Colon (tissue), 2 donors: Measurements from ENCODE around the gene SLC44A1.
"Not testable (repeated sequence)": the region's sequence is repeated elsewhere in the genome, so short reads cannot be mapped to it uniquely, and the experiment has no call there.

ENCODE experiments used
- FAIRE-seq: peaks from 2 replicates; lab custom pipeline; 2012; peaks lifted over from hg19 to GRCh38; lab: Jason Lieb, UNC
- donor health status: control.
- donor health status: control.

SLC44A1 gene

DNA sequence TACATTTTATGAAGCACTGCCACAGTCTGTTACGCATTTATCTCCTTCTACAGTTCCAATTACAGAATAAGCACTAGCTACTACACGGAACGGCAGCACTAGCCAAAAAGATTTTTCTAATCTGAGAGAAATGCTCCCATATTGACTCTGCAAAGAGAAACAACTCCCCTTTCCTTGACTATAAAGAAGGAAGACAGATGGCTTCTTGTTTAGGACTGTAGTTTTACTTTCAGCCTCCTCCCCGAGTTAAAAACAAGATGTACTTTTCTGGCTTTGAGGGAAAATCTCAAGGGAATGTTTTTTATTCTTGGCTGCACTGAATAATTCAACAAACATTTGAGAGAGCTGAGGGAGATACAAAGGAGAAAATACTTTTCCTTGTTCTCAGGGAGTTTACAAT, 1.9 kb upstream of the SLC44A1 start:
- no peak for FAIRE-seq

GRCh38 chr9:105243015-105243686, 1.3 kb upstream of the SLC44A1 start:
- no peak for FAIRE-seq

- FAIRE-seq = no peak
These were observed 230 bp downstream of the SLC44A1 start for GRCh38 chr9:105244734-105245028.

DNA sequence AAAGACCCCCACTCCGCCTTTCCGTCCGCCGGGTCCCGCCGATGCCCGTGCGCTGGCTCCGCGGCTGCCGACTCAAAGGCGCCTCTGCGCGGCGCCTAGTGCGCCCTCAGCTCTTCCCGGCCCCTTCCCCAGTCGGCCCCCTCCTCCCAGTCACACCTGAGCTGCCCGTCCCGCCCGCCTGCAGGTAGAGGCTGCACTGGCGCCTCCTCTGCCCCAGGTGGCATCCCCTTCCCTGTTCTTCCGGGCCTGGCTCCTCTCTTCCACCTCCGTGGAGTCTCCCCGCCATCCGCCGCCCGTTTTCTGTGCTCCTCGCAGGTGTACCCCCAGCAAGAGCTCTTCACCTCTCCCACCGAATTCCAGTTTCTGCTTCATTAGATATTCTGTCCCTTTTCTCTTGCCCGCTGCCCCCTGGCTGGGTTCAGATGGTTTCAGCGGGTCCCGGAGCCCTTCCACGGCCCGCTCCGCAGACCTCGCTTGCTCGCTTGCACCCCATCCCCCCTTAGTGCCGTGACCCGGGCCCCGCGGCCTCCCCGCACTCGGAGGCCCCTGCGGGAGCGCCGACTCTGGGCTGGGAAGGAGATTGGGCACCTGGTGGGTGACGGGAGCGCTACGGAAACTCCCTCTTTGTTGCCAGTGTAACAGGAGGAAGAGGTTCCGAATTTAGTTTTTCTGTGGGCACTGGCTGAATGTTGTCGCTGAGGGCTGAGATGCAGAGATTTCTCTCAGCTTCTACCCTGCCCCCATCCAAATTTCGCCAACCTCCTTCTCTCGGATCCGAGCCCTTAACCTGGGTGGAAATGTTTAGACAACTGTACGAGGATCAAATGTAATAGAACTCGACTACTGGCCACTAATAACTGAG, 809 bp downstream of the SLC44A1 start:
- no peak for FAIRE-seq

GRCh38 chr9:105245891-105246161, 1.4 kb downstream of the SLC44A1 start:
- no peak for FAIRE-seq

- no peak for FAIRE-seq
These were observed 2.3 kb downstream of the SLC44A1 start for GRCh38 chr9:105246656-105247173.

- no peak for FAIRE-seq
These were observed 4.2 kb downstream of the SLC44A1 start for GRCh38 chr9:105248691-105249090.

- FAIRE-seq = no peak
These were observed 6.7 kb downstream of the SLC44A1 start for GRCh38 chr9:105251133-105251532.

GRCh38 chr9:105251733-105252404, 7.4 kb downstream of the SLC44A1 start:
- no peak for FAIRE-seq

GRCh38 chr9:105252405-105252756, 7.9 kb downstream of the SLC44A1 start:
- peak; percentile 61 for FAIRE-seq

DNA sequence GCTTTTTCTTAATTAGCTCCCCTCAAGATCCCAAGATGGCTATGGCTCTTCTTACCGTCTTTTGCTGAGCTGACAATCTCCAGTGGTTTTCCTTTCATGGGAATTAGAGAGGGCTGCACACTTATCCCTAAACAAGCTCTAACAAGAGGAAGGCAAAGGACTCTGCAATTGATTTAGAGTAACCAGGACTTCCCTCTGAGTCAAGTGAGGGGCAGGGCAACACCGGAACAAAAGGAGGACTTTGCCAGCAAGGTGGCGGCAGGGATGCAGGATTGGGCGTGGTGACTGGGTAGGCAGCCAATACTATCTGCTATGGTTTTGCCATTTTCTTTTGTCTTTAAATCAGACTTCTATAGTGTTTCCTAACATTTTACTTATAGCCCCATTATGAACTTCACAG, 9.8 kb downstream of the SLC44A1 start:
- FAIRE-seq = no peak

DNA sequence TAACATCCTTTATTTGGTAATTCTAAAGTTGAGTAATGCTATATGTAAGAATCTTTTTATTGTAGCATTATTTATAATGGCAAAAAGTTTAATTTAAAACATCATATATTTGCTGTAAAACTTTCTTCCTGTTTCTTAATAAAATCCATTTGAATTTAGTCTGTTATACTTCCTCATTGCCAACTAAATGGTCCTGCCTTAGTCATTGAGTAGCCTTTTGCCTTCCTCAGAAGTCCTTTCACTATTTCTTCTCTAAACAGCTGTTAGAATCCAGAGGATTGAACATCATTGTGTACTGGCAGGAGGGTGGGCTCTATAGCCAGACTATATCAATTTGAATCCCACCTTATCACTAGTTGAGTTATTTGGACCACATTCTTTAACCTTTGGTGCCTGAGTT, 11.0 kb downstream of the SLC44A1 start:
- FAIRE-seq = no peak

GRCh38 chr9:105256569-105256968, 12.1 kb downstream of the SLC44A1 start:
- FAIRE-seq = not testable (repeated sequence)

GRCh38 chr9:105257809-105258208, 13.4 kb downstream of the SLC44A1 start:
- FAIRE-seq = no peak

GRCh38 chr9:105258225-105258737, 13.8 kb downstream of the SLC44A1 start:
- no peak for FAIRE-seq

DNA sequence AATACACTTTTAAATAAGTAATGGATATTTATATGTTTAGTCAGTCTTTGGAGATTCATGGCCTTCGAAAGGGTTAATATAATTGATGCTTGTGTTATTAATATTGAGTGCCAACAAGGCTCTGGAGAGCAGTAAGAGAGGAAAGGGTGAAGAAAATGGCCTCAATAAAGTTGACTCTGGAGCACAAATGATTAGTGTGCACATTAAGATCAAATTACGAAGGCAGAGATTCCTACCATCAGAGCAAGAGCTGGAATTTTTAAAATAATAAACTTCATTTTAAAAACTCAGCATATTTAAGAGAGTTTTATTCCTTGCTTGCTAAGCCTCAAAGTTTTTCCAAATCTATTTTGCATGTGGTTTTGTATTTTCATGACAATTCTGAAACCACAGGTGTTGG, 14.8 kb downstream of the SLC44A1 start:
- FAIRE-seq = no peak

DNA sequence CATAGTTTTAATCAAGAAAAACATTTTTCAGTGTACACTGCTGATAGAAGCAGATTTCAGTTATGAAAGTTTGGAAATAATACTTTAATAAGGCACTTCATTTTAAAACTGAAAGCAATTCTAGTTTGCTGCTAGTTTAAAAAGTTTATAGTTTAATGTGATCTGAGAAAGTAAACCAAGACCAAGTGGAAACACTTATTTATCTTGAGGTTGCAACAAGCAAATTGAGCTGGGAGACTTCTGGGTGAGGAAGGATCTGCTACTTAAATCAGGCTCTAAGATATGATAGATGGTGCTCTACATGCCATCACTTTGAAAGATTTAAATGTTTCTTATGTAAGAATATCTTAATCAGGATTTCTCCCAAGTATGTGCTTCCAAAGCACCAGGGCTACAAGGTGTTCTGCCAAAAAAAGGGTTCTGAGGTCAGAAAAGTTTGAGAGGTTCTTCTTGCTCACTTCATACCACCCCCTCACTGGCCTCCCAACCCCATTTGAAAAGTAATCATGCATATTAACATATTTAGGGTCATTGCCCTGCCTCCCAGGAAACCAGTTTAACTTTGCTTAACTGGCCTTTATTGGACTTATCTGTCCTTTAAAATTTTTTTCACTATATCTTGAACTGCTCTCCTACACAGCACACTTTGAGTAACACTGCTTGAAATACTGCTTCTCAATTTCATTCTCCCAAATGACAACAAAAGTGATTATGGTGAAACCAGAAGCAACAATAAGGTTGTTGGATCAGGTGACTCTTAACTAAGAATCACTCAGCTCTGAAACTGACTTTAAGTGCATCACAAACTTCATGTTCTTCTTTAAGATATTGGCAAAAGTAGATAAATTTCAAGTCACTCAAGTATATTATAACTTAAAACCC, 15.5 kb downstream of the SLC44A1 start:
- FAIRE-seq = no peak

DNA sequence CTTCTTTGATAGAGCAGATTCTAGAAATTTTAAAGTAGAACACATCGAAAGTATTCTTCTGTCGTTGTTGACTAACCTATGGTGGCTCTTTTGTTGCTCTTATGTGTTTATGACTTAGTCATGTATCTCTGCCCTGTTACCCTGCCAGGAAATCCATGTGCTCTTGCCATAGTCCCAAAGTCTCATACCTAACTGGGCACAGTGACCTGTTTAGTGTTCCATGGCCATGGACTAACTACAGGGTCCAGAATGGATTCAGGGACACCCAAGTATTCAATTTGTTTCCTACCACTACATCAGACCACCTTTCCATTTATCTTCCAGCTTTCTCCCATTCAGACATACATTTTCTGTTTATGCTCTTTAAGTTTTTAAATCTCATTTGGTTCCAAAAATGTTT, 18.0 kb downstream of the SLC44A1 start:
- no peak for FAIRE-seq

GRCh38 chr9:105264380-105264779, 19.9 kb downstream of the SLC44A1 start:
- no peak for FAIRE-seq

DNA sequence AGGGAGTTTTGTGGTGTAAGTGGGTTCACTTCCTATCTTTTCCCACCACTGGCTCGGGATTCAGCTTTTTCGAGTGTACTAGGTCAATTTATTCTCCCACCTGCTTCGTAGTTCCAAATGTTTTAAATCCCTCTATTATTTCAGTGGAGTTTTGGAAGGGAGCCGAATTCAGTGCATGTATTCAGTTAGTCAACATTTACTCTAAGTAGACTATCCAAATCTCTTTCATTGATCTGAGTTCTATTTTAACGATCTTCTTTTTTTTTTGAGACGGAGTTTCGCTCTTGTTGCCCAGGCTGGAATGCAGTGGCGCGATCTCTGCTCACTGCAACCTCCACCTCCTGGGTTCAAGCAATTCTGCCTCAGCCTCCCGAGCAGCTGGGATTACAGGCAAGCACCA, 23.8 kb downstream of the SLC44A1 start:
- not testable (repeated sequence) for FAIRE-seq

DNA sequence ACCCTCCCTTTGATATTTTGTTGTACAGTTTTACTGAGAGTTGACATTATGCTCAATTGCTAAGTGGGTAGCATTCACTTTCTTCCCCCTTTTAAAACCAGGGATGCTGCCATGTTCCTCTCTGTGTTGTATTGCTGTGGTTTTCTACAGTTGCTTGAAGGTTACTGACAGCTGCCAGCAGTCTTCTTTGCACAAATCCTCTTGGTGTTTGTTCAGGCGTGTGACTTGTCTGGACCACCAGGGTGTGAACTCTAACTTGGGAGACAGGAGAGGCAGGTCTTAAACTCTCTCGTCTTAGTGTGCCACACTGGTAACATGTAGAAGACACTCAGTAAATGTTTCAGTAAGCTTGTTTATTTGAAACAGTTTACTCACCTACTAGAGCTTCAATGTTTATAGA, 25.1 kb downstream of the SLC44A1 start:
- no peak for FAIRE-seq

DNA sequence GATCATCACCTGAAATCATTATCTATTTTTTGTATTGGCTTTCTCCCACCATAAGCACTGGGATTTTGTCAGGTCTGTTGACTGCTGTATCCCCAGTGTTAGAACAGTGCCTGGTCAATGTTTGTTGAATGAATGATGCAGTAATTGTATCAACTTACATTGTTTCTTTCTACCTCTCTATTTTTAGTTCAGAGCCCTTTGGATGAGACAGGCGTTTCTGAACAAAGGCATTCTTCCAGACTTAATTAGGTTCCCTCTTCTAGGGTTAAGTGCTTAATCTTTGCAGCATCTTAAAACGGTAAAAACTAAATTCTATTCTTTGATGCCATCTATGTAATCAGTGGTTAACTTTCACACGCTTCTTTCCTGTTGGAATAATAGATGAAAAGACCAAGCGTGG, 26.3 kb downstream of the SLC44A1 start:
- no peak for FAIRE-seq
